Upper lobe of left lung (tissue), 4 donors: ENCODE measurements around the gene SLC4A4.

Experiments
- POLR2A ChIP-seq, 4 donors: fragments of 450-650 bp; IDR thresholded peaks; one replicate each; pipeline ENCODE4 v1.5.1; 2016 to 2017; ENCODE audit warnings: antibody characterized with exemption in 4 of 4, mild to moderate bottlenecking in 2 of 4
- POLR2AphosphoS5 ChIP-seq, 2 donors: sonication (generic); formaldehyde crosslinking; IDR thresholded peaks; one replicate each; pipeline ENCODE4 v1.5.1; 2017; ENCODE audit warnings: antibody characterized with exemption in 2 of 2
- TF ChIP-seq, protein P1 (sequence below), 6 experiments: fragments of 450-650 bp in 4 of 6; fragments of 200-600 bp in 2 of 6; sonication (generic) in 2 of 6; IDR thresholded peaks; one replicate each; pipeline ENCODE4 v1.5.1; 2016 to 2019; ENCODE audit warnings: antibody characterized with exemption in 6 of 6

- TF ChIP-seq POLR2A (IDR thresholded peaks at IDR 0.05) (no peak), POLR2AphosphoS5 (IDR thresholded peaks at IDR 0.05) (no peak)
- TF ChIP-seq, protein P1, sequence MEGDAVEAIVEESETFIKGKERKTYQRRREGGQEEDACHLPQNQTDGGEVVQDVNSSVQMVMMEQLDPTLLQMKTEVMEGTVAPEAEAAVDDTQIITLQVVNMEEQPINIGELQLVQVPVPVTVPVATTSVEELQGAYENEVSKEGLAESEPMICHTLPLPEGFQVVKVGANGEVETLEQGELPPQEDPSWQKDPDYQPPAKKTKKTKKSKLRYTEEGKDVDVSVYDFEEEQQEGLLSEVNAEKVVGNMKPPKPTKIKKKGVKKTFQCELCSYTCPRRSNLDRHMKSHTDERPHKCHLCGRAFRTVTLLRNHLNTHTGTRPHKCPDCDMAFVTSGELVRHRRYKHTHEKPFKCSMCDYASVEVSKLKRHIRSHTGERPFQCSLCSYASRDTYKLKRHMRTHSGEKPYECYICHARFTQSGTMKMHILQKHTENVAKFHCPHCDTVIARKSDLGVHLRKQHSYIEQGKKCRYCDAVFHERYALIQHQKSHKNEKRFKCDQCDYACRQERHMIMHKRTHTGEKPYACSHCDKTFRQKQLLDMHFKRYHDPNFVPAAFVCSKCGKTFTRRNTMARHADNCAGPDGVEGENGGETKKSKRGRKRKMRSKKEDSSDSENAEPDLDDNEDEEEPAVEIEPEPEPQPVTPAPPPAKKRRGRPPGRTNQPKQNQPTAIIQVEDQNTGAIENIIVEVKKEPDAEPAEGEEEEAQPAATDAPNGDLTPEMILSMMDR (IDR thresholded peaks at IDR 0.05), result no peak
Observed at GRCh38 chr4:71608678-71609071, 269.9 kb downstream of the SLC4A4 start.
